ENCODE results near the gene R3HCC1L.

Gene R3HCC1L

DNA sequence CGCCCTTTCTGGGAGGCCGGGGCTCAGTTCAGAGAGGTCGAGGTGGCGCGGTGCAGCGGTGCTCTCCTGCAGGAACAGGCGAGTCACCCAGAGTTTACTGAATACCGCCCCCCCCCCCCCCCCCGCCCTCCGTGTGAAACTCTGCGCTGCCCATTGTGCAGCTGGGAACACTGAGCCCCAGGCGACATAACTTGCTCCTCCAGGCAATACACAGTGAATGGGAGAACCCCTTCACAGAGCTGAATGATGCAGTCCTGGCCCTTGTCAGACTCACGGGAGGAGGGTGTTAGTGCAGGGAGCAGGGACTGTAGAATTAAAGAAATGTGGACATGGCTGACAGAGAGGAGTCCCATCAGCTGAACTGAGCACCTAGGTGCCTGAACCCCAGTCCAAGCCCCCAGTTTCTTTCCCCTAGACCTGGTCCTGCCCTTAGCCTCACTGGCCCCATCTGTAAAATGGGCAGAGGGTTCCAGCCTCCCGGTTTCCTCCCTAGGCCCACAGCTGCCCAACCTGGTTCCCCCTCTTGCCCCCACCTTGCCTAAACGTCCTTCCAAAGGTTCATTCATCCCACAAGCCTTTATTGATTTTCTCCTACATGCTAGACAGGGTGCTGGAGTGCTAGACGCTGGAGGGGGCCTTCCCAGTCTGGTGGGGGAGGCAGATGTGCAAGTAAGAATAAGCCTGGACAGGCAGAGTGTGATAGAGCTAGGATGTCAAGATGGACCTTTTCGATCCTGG is 134.4 kb downstream of the R3HCC1L start:
- Histone ChIP-seq H3K9ac (ENCODE audit: low read depth, low read length) (peak overlapping the region; percentile 72), H3K4me1 (ENCODE audit: insufficient read depth, low read length) (peaks cover 56% of the 10 kb centered on the region), H3K36me3 (ENCODE audit: insufficient read depth, low read length) (no peaks in the 10 kb centered on the region), H3K9me3 (ENCODE audit: control insufficient read depth, insufficient read depth, low read length) (no peaks in the 10 kb centered on the region)

DNA sequence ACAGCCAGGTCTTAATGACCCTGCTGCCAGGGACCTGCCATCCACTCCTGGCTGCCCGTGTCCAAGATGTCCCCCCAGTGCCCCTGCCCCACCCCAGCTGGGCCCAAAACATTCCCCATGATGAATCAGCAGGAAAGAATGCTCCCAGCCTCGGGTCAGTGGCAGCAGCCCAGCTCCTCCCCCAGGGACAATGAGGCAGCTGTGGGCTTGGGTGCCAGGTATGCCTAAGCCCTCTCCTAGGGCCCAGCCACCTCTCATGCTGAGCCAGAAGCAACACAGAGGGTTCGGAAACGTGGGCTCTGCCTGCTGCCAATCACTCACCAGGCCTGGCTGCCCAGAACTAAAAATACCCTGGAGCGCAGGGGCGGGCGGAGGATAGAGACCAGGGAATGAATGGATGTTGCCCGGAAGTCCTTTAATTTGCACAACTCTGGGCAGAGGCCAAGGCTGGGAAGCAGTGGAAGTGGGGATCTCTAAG is 135.0 kb downstream of the R3HCC1L start:
- Histone ChIP-seq H3K4me1 (ENCODE audit: insufficient read depth, low read length) (peaks cover 56% of the 10 kb centered on the region), H3K9ac (ENCODE audit: low read depth, low read length) (no peak overlapping the region), H3K36me3 (ENCODE audit: insufficient read depth, low read length) (no peaks in the 10 kb centered on the region), H3K9me3 (ENCODE audit: control insufficient read depth, insufficient read depth, low read length) (no peaks in the 10 kb centered on the region)

DNA sequence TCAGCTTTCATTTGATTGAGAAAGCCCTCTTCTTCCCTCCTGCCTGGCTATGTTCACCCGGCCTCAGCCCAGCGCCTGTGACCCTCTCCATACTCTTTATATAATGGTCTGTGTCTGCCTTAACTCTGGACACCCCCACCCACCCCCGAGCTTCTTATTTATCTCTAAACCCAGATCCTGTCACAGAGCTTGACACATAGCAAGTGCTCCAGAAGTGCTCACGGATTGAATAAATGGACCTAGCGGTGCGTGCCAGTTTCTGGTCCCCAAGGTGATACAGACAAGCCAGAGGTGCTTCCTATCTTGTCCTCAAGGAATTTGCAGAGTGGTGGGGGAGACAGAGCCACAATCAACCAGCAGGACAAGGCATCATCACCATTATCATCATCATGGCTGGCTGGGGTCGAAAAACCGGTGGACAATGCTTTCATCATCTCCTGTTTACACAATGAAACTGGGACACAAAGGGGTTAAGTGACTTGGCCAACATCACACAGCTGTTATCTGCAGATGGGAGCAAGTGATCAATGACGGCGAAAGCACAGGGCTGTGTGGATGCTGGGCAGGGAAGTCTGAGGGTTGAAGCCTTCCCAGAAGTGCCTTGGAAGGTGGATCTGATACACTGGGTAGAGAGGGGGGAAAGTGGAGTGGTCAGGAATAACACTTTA is 135.8 kb downstream of the R3HCC1L start:
- Histone ChIP-seq H3K9ac (ENCODE audit: low read depth, low read length) (no peak overlapping the region), H3K9me3 (ENCODE audit: control insufficient read depth, insufficient read depth, low read length) (no peaks in the 10 kb centered on the region), H3K36me3 (ENCODE audit: insufficient read depth, low read length) (no peaks in the 10 kb centered on the region; the same call in 1 of the 2 replicates), H3K4me1 (ENCODE audit: insufficient read depth, low read length) (peaks cover 56% of the 10 kb centered on the region)

DNA sequence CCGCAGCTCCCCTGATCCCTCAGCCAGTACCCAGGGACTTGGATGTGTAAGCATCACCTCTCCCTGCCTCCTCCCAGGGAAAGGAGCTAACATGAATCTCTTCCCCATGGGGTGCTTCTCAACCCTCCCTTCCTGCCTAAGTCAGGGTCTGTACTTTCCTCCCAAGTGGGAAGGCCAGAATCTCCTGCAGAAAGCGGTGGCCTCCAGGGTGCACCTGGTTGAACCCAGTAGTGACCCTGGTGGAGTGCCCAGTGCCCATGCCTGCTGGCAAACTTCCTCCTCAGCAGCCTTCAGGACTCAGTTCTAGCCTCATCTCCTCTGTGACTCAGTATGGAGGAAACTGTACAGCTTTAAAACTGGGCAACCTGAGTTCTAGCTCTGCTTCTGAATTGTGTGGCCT is 136.3 kb downstream of the R3HCC1L start:
- no peak overlapping the region for H3K9ac ChIP-seq (ENCODE audit: low read depth, low read length)
- no peaks in the 10 kb centered on the region for H3K9me3 ChIP-seq (ENCODE audit: control insufficient read depth, insufficient read depth, low read length)
- H3K4me1 ChIP-seq (ENCODE audit: insufficient read depth, low read length): peaks cover 52% of the 10 kb centered on the region
- H3K36me3 ChIP-seq (ENCODE audit: insufficient read depth, low read length): no peaks in the 10 kb centered on the region; the same call in 1 of the 2 replicates

DNA sequence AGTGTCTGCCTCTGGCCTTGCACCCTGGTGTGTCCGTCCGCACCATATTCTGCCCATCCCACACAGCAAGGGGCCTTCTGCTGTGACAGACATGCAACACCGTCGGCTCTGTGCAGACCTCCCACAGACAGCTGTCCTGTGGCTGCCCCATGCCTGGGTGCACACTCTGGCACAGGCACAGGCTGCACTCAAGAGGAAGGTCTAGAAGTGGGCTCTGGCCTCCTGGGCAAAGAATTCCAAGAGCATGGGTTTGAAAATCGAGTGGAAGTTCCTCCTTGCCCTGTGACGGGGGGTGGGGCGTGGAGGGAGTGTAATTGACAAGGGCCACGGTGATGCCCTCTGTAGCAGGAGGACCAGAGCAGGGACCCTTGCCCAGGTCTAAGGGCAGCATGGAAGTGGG is 137.8 kb downstream of the R3HCC1L start:
- Histone ChIP-seq H3K4me1 (ENCODE audit: insufficient read depth, low read length) (peaks cover 37% of the 10 kb centered on the region), H3K9ac (ENCODE audit: low read depth, low read length) (no peak overlapping the region), H3K36me3 (ENCODE audit: insufficient read depth, low read length) (no peaks in the 10 kb centered on the region; the same call in 1 of the 2 replicates), H3K9me3 (ENCODE audit: control insufficient read depth, insufficient read depth, low read length) (no peaks in the 10 kb centered on the region)

DNA sequence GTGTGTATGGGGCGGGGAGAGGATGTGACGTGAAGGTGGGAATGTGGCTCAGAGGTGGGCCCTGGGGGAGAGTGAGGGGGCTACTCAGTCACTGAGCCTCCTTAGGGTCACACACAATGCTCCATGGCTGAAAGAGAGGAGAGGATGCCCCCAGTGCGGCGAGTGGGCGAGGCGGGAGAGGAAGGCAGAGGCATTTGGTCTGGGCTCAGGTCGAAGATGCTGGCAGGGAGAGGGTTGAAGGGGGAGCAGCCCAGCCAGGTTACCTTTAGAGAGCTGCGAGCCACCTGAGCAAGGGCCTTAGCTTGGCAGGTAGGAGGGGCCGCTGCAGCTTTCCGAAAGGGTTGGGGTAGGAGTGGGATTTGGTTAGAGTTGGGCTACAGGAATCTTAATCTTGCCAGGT is 138.2 kb downstream of the R3HCC1L start:
- H3K9ac ChIP-seq (ENCODE audit: low read depth, low read length): no peak overlapping the region
- peaks cover 33% of the 10 kb centered on the region for H3K4me1 ChIP-seq (ENCODE audit: insufficient read depth, low read length)
- no peaks in the 10 kb centered on the region; the same call in 1 of the 2 replicates for H3K36me3 ChIP-seq (ENCODE audit: insufficient read depth, low read length)
- H3K9me3 ChIP-seq (ENCODE audit: control insufficient read depth, insufficient read depth, low read length): no peaks in the 10 kb centered on the region

DNA sequence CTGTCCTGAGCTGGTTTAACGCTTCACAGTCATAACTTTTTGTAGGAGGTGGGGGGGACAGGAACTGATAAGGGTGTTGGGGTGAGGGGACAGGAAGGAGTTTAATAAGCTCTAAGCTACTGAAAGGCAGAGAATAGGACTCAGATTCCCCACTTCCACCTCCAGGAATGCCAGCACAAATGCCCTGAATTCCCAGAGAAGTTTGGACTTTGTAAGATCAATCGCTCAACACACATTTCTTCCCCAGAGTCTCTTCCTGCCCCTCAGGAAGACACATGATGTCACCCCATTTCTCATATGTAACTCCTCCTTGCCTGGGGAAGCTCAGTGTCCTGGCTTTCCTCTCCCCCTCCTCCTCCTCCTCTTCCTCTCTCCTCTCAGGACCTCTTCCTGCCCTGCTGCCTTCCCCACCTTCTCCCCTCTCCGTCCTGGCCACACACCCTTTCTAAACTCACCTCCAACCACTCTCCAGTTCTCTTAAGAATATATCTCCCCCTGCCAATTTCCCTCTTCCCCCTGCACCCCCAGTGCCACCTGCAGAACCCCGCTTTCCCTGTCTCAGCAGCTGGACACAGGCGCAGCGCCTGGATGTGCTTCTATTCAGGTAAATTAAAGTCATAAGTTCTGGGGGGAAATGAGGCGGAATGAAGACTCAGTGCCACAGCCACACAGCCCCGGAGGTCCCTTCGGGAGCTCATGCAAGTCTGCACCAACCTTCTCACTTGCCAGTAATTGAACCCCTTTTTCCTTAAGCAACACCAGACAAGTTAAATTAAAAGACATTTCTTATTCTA is 138.8 kb downstream of the R3HCC1L start:
- no peaks in the 10 kb centered on the region for H3K9me3 ChIP-seq (ENCODE audit: control insufficient read depth, insufficient read depth, low read length)
- no peak overlapping the region for H3K9ac ChIP-seq (ENCODE audit: low read depth, low read length)
- H3K4me1 ChIP-seq (ENCODE audit: insufficient read depth, low read length): peaks cover 31% of the 10 kb centered on the region
- no peaks in the 10 kb centered on the region; the same call in 1 of the 2 replicates for H3K36me3 ChIP-seq (ENCODE audit: insufficient read depth, low read length)

DNA sequence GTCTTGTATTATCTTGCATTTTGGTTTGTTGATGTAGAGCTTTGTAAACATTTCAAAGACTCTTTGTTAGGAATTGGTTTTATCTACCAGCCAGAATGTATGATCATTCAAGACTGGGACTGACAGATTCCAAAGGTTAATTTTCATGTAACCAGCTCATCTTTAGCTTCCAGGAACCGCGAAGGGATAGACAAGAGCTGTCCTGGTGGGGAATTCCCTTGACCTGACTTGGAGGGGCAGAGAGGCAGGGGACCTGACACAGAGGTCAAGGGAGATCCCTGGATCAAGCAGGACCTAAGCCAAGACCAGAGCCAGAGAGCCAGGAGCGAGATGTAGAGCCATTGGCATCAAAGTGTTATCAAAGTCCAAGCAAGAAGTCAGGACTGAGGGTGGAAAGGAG is 140.1 kb downstream of the R3HCC1L start:
- H3K36me3 ChIP-seq (ENCODE audit: insufficient read depth, low read length): no peaks in the 10 kb centered on the region; the same call in 1 of the 2 replicates
- no peak overlapping the region for H3K9ac ChIP-seq (ENCODE audit: low read depth, low read length)
- H3K9me3 ChIP-seq (ENCODE audit: control insufficient read depth, insufficient read depth, low read length): no peaks in the 10 kb centered on the region
- peaks cover 26% of the 10 kb centered on the region for H3K4me1 ChIP-seq (ENCODE audit: insufficient read depth, low read length)

DNA sequence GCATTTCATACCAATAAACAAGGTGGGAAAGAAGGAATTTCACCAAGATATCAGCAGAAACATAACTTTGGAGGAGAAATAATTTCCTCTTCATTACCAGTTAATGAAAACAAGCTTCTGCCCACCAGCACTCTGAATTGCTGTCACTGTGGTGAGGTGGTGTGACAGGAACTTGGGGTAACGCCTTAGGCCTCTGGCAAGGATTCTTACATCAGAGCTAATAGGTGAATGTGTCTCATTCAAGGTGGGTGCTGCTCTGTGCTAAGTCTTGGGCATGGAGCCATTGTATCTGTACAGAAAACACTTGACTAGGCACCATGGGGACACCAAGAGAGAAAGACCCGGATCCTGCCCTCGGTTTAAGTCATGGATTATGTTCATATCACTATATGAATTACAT is 141.9 kb downstream of the R3HCC1L start:
- H3K36me3 ChIP-seq (ENCODE audit: insufficient read depth, low read length): no peaks in the 10 kb centered on the region; the same call in 1 of the 2 replicates
- H3K9me3 ChIP-seq (ENCODE audit: control insufficient read depth, insufficient read depth, low read length): no peaks in the 10 kb centered on the region
- no peak overlapping the region for H3K9ac ChIP-seq (ENCODE audit: low read depth, low read length)
- peaks cover 12% of the 10 kb centered on the region; the same call in 1 of the 2 replicates for H3K4me1 ChIP-seq (ENCODE audit: insufficient read depth, low read length)

DNA sequence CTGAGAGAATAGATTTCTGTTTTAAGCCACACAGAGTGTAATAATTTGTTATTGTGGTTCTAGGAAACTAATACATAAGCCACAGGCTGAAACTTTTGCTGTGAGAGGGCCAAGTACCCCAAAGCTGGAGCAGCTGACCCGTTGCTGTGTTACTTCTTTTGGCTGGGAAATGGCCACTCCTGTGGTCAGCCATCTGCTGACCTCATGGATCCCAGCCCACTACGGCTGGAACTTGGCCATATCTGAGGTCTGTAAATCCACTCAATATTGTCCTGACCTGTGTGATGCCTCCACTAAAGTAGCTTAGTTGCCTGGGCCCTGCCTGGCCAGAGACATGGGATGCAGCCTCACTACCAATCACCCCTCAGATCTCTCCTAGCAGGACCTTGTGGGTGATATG is 151.0 kb downstream of the R3HCC1L start:
- Histone ChIP-seq H3K9me3 (ENCODE audit: control insufficient read depth, insufficient read depth, low read length) (no peaks in the 10 kb centered on the region), H3K4me1 (ENCODE audit: insufficient read depth, low read length) (no peaks in the 10 kb centered on the region)

DNA sequence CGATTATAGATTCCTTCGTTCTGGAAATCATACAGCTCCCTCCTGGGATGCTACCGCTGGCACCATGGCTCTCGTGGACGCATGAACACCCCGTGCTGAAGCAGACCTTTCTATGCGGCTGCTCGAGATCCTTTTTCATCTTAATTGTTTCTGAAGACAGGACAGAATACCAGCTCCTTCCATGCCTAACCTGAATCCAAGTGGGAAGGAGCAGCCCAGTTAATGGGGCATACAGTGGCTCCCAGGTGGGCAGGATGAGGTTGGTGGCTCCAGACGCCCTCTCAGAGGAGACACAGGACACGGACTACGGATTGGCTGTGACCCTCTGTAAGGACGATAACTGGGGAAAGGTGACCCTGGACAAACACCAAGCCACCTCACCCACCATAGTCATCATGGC is 152.0 kb downstream of the R3HCC1L start:
- H3K36me3 ChIP-seq (ENCODE audit: insufficient read depth, low read length): no peaks in the 10 kb centered on the region
- no peaks in the 10 kb centered on the region for H3K4me1 ChIP-seq (ENCODE audit: insufficient read depth, low read length)
- no peaks in the 10 kb centered on the region for H3K9me3 ChIP-seq (ENCODE audit: control insufficient read depth, insufficient read depth, low read length)
- no peak overlapping the region for H3K9ac ChIP-seq (ENCODE audit: low read depth, low read length)

More for the DNA sequence above, 151.0 kb downstream of the R3HCC1L start:
- Histone ChIP-seq H3K9ac (ENCODE audit: low read depth, low read length) (no peak overlapping the region), H3K36me3 (ENCODE audit: insufficient read depth, low read length) (no peaks in the 10 kb centered on the region)

DNA sequence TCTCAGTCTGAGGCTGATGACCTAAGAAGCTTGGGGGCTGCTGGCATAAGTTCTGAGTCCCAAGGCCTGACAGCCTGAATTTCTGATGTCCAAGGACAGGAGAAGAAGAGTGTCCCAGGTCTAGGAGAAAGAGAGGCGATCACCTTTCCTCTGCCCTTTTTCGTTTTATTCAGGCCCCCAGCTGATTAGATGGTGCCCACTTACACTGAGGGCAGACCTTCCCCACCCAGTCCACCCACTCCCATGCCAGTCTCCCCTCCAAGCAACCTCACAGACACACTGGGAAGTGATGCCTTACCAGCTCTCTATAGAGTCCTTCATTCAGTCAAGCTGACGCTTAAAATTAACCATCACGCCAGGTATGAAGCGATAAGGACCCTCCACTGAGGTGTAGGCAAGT is 152.9 kb downstream of the R3HCC1L start:
- H3K4me1 ChIP-seq (ENCODE audit: insufficient read depth, low read length): no peaks in the 10 kb centered on the region
- H3K36me3 ChIP-seq (ENCODE audit: insufficient read depth, low read length): no peaks in the 10 kb centered on the region
- no peaks in the 10 kb centered on the region for H3K9me3 ChIP-seq (ENCODE audit: control insufficient read depth, insufficient read depth, low read length)
- H3K9ac ChIP-seq (ENCODE audit: low read depth, low read length): no peak overlapping the region

DNA sequence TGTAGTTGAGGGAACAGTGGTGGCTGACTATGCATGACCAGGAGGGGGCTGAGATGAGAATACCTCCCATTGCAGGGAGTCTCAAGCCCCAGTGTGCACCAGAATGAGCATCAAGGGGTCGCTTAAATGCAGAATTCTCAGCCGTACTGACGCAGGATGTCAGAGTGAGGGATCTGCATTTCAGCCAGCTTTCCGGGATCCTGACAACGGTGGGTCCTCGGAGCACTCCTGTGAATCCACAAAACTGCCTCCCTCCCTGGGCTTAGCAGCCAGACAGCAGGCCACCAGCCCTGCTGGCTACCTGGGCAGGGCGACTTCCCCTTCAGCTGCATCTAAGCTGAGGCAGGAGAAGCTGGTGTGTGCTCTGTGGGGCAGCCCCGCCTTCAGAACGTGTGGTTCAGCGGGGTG is 155.3 kb downstream of the R3HCC1L start:
- H3K4me1 ChIP-seq (ENCODE audit: insufficient read depth, low read length): no peaks in the 10 kb centered on the region
- H3K9ac ChIP-seq (ENCODE audit: low read depth, low read length): no peak overlapping the region
- no peaks in the 10 kb centered on the region for H3K36me3 ChIP-seq (ENCODE audit: insufficient read depth, low read length)
- no peaks in the 10 kb centered on the region for H3K9me3 ChIP-seq (ENCODE audit: control insufficient read depth, insufficient read depth, low read length)

DNA sequence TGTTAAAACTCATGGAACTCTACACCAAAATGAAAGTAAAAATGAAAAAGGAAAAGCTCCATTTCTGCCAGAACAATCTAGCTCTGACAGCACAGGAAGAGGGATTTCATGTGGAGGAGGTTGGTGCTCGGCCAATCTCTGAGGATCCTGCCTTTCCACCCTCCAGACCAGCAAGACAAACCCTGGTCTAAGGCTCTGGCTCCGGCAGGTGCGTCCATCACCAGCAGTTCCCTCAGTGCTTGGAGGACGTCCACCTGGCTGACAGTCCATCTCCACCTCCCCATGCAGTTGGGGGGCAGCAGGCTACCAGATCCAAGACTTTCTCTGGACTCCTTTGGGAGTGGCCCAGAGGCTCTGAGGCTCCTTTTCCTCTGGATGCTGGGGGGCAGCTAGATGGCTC is 158.5 kb downstream of the R3HCC1L start:
- H3K9ac ChIP-seq (ENCODE audit: low read depth, low read length): no peak overlapping the region
- H3K4me1 ChIP-seq (ENCODE audit: insufficient read depth, low read length): peaks cover 8% of the 10 kb centered on the region; the same call in 1 of the 2 replicates
- H3K9me3 ChIP-seq (ENCODE audit: control insufficient read depth, insufficient read depth, low read length): no peaks in the 10 kb centered on the region
- no peaks in the 10 kb centered on the region for H3K36me3 ChIP-seq (ENCODE audit: insufficient read depth, low read length)
